ENCODE results near the gene ASAP2.
A peak's percentile ranks its signal among the peaks of the same experiment; 100 is the strongest.

The ASAP2 gene

GRCh38 chr2:9205963-9206948 is at the start of gene ASAP2:
TSS of gene ASAP2 (plus strand) at chr2:9206812. CDS start at chr2:9207105, 293 bp downstream.
- peak; percentile 41 for DNase-seq
- peak within 1 kb of the TSS; percentile 61 for H3K27ac ChIP-seq
- H3K36me3 ChIP-seq (replicated peaks), result no peaks in the 10 kb centered on the region
- TF ChIP-seq CTCF (IDR thresholded peaks at IDR 0.05; ENCODE audit: low read depth, low read length, missing control alignments), result peak; percentile 74
- H3K4me3 ChIP-seq (ENCODE audit: low read depth, low read length), result peak within 1 kb of the TSS; percentile 78
- in situ Hi-C loops (cut with HindIII; ENCODE audit: low pct_ligation_motif_present, low sequenced_read_pairs), result no loop called here
- H3K27me3 ChIP-seq (replicated peaks), result no peaks in the 10 kb centered on the region

GRCh38 chr2:9158786-9159779 is 47.5 kb upstream of the ASAP2 start:
- no peak overlapping the region for H3K27ac ChIP-seq
- H3K27me3 ChIP-seq (replicated peaks), result no peaks in the 10 kb centered on the region
- no peak for TF ChIP-seq CTCF (IDR thresholded peaks at IDR 0.05; ENCODE audit: low read depth, low read length, missing control alignments)
- in situ Hi-C loops (cut with HindIII; ENCODE audit: low pct_ligation_motif_present, low sequenced_read_pairs), result no loop called here
- no peaks in the 10 kb centered on the region for H3K36me3 ChIP-seq (replicated peaks)
- DNase-seq, result no peak
- no peak overlapping the region for H3K4me3 ChIP-seq (ENCODE audit: low read depth, low read length)

DNA sequence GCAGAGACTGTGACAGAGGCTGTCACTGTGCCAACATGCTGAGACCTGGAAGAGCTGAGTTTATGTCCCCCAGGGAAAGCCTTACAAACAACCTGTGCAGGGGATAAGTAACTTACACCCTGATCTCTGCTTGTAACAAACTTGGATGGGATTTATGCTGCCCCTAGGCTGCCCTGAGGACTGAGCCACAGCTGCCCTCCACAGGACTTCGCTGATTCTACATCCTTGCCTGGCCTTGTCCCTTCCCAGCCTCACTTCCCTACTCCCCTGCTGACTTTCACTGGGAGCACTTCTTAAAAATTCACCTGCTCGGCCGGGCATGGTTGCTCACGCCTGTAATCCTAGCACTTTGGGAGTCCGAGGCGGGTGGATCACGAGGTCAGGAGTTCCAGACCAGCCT is 45.9 kb upstream of the ASAP2 start:
- Histone ChIP-seq H3K27me3 (replicated peaks) (no peaks in the 10 kb centered on the region), H3K27ac (no peak overlapping the region), H3K4me3 (ENCODE audit: low read depth, low read length) (no peak overlapping the region), H3K36me3 (replicated peaks) (no peaks in the 10 kb centered on the region)
- in situ Hi-C loops (cut with HindIII; ENCODE audit: low pct_ligation_motif_present, low sequenced_read_pairs), result no loop called here
- TF ChIP-seq CTCF (IDR thresholded peaks at IDR 0.05; ENCODE audit: low read depth, low read length, missing control alignments), result no peak
- no peak for DNase-seq

GRCh38 chr2:9162841-9163240 is 43.8 kb upstream of the ASAP2 start:
- in situ Hi-C loops (cut with HindIII; ENCODE audit: low pct_ligation_motif_present, low sequenced_read_pairs), result no loop called here
- Histone ChIP-seq H3K27ac (no peak overlapping the region), H3K36me3 (replicated peaks) (no peaks in the 10 kb centered on the region), H3K27me3 (replicated peaks) (no peaks in the 10 kb centered on the region), H3K4me3 (ENCODE audit: low read depth, low read length) (no peak overlapping the region)
- no peak for TF ChIP-seq CTCF (IDR thresholded peaks at IDR 0.05; ENCODE audit: low read depth, low read length, missing control alignments)
- DNase-seq, result no peak

DNA sequence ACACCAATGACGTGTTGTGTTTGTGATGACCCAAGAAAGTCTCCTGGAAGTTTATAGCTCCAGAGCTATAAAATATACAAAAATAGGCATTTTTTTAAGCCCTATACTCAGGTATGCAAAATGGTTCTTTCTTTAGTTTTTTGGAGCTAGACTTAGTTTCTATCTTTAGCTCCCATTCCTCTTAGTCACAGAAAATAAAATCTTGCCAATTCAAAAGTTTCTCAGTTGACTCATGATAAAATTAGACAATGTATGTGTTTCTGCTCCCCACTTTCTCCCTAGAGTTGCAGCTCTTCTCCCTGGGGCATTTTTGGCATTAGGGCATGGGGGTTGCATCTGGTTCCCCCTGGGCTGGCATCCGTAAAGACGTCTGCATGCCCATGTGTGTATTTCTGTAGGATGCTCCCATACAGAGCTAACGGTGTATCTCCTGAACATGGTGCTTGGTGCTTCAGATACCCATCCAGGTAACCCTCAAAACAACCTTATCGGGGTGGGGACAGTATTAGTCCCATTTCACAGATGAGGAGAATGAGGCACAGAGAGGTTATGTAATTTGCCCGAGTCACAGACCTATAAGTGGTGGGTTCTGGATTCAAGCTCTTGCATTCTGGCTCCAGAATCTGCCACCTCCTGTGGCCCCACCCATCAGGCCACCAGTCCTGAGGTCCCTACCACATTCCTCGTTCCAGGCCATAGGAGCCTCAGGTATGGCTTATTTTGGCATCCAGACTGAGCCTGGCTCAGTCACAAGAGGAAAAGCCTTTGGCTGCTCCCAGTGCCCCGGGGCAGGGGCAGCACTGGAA is 43.1 kb upstream of the ASAP2 start:
- no peaks in the 10 kb centered on the region for H3K36me3 ChIP-seq (replicated peaks)
- in situ Hi-C loops (cut with HindIII; ENCODE audit: low pct_ligation_motif_present, low sequenced_read_pairs), result no loop called here
- no peak for DNase-seq
- no peak overlapping the region for H3K4me3 ChIP-seq (ENCODE audit: low read depth, low read length)
- H3K27me3 ChIP-seq (replicated peaks), result no peaks in the 10 kb centered on the region
- TF ChIP-seq CTCF (IDR thresholded peaks at IDR 0.05; ENCODE audit: low read depth, low read length, missing control alignments), result no peak
- H3K27ac ChIP-seq, result no peak overlapping the region

Data from brain microvascular endothelial cell (primary cell).